Nucleus accumbens (tissue), 56 donors: ENCODE measurements around the gene PRSS27.
"Not testable (repeated sequence)": the region's sequence is repeated elsewhere in the genome, so short reads cannot be mapped to it uniquely, and the experiment has no call there.

Experiments used
- DNase-seq, 56 donors: peaks; one replicate each; lab custom pipeline; 2025; lab: John Stamatoyannopoulos, UW

Gene PRSS27

DNA sequence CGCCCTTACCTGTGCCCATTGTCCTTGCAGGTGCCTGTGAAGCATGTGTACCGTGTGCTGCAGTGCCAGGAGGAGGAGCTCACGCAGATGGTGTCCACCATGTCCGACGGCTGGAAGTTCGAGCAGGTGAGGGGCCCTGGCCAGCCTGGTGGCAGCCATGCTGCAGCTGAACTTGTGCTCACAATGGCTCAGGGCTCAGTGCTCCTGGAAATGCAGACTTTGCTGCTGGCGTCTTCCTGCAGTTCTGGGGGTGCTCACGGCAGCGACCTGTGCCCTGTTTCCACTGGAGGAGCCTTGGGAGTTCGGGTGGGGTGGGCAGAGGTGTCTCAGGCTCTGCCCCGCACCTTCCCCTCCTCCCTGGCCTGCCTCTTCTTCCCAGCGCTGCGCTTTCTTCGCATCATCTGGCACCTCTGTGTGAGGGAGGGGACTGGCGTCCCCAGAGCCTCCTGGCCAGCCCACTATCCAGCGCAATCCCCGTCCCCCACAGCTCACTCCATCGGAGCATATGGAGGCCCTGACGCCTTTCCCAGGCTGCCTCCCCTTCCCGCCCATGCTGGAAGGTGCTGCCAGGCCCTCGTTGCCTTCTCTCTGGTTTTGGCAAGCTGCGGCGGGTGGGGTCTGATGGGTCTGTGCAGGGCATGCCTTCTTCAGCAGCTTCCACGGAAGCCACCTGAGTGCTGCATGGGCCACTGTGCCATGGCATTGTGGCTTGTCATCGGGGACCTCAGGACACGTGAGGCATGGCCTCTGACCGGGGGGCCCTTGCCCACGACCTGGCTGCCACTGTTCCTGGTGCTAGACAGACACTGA lies 20.0 kb downstream of the PRSS27 start:
- DNase-seq, result no peak

DNA sequence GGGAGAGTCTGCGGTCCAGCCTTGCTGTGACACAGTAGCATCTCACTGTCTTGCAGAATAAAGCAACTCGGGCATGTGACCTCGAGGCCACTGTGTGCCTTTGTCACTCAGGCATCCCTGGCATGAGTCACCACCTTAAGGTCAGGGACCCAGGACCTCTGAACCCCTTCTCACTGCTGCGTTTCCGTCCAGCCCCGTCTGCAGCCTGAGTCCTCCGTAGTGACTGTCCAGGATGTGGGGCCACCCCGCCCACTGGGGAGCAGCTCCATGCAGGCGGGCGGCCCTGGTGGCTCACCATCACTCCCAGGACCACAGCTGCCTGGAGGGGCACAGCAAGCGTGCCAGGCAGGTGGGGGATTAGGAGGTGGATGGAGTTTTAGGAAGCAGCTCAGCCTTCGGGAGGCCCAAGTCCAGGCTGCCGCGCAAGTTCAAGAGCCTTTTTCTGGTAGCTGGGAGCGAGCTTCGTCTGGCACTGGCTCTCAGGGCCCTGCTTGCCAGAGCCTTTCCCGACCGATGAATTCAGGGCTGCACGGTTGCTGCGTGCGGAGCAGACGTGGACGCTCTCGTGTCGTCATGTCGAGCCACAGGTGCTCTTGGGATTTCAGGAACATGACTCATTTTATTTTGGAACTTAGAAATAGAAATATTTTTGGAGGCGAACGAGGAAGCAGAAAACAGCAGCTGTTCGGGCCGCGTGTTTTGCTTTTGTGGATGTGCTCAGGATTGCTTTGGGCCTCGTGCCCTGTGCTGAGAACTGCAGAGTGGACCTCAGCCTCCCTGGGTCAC lies 20.9 kb downstream of the PRSS27 start:
- DNase-seq, result no peak

DNA sequence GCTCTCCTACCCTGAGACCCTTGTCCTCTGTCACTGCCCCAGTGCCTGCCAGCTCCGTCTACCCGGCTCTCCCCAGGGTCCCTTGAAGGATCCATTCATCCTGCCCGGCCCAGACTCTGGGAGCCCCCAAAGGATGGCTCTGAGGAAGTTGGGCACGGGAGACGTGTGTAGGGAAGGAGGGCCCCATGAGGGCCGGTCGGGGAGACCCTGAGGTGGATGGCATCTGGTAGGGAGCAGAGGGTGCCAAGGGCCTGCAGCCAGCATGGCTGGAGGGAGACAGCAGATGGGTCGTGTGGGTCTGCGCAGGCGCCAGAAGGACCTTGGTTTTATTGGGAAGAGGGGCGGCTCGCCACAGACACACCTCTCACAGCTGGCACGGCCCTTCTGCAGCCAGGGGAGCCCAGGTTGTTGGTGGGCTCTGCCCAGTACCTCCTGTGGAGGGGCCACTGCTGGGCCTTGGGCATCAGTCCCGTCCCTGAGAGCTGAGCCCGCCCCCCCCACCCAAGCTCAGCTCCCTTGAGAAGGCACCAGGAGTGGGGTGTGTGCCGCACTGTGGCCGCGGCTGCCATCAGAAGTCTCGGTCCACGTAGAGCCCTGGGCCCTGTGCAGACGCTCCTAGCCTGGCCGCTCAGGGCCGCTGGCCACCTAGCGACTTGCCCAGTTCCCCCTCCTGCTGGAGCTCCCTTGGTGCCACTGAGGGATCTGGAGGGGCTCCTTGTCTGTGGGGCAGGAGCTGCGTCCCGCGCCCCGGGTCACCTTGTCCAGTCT lies 21.7 kb downstream of the PRSS27 start:
- DNase-seq, result no peak

DNA sequence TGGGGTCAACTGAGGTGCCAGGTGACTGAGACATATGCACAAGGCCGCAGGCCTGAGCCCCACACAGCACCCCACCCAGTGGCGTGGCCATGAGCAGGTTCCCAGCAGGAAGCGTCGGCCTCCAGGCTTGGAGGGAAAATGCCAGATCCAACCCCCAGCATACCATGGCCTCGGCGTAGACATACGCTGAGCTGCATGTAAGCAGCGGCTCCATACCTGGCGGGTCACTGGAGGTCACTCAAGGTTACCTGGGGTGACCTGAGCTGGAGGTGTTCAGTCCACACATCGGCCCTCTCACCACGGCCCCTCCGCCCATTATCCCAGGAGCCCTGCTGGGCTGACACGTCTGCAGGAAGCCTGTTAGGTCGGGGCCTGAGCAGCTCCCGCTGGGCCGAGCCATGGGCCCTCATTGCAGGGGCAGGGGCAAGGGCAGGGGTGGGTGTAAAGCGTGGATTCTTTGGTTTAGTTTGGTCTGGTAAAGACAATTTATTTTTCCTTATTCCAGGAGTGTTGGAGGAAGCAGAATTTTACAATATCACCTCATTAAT lies 22.5 kb downstream of the PRSS27 start:
- no peak for DNase-seq

DNA sequence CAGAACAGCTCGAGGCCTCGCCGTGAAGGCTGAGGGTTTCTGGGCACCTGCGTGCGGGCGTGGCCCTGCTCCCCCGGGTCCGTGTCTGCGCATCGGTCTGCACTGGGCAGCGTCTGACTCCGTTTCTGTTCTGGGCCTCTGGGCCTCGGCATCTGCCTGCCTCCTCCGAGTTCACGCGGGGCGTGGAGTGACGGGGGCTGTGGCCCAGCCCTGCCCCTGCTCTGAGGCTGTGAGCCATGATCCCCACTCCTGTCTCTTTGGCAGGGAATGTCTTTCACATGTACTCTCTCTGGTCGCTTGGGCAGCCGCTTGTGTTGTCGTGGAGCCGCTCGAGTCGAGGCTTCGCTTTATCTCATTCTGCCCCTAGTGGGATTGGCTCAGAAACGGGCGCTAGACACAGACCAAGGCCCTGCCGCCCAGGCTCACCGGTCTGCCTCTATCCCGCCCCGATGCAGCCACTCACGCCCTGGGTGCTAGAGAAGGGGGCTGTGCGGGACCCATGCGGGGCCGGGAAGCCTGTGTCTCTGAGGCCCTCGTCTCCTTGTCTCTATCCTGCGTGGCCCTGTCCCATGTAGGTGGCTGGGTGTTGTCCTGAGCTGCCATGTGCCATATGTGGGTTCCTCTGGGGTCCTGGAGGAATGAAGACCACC lies 23.3 kb downstream of the PRSS27 start:
- DNase-seq, result not testable (repeated sequence)

DNA sequence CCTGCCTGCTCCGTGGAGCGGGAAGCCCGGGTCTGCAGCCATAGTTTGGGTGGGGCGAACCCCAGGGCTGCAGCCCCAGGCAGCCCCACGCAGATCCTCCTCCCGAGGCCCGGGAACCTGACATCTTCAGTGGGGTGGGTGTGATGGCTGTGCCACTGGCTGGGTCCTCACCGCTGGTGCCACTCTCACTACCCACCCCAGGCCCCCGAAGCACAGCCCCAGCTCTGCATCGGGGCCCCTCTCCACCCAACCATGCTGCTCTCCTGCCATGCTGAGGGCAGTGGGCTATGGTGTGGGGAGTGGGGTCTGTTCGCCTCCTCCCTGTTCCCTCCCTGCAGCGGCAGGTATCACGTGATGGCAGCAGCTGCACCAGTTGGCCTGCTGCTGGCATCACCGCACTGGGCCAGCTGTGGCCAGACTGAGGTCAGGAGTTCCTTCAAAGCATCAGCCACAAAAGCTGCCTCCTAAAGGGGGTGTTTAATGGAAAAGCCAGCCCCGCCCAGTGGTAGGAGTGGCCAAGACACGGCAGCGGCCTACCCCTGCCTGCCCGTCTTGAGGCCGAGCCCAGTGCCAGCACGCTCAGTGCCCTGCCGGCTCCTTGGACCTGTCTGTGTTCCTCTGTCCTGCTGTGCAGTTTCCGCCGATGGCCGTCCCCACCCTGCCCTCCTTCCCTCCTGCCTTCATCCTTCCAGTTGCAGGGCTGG lies 26.9 kb downstream of the PRSS27 start:
- peak in 54 of 56 donors; percentile 8 to 87 (median 67) for DNase-seq

DNA sequence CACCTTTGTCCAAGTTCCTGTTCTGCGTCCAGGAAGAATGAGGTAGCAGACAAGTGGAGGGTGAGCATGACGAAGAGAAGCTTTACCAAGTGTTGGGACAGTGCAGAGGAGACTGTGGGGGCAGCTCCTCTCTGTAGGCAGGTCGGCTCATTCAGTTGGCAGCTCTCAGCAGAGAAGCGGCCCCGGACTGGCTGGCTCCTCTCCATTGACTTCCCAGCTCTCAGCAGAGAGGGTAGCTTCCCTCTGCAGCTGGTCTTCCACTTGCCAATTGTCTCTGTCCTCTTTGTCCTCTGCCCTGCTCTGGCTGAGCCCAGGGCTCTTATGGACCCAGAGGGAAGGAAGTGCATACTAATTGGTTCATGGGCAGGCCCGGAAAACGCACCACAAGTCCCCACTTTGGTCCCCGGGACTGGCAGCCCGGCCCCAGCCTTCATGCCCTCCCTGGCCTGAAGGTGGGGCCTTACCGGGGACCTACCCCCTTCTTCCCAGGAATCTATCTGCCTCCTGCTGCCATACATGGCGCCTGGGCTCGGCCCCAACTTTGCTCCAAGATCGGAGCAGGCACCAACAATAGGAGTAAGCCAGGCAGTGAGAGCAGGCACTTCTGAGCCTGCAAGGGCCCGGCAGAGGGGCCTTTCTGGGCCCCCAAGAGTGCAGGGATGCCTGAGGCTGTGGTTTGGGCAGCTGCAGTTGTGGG lies 27.6 kb downstream of the PRSS27 start:
- DNase-seq, result peak in 55 of 56 donors; percentile 11 to 86 (median 68)

DNA sequence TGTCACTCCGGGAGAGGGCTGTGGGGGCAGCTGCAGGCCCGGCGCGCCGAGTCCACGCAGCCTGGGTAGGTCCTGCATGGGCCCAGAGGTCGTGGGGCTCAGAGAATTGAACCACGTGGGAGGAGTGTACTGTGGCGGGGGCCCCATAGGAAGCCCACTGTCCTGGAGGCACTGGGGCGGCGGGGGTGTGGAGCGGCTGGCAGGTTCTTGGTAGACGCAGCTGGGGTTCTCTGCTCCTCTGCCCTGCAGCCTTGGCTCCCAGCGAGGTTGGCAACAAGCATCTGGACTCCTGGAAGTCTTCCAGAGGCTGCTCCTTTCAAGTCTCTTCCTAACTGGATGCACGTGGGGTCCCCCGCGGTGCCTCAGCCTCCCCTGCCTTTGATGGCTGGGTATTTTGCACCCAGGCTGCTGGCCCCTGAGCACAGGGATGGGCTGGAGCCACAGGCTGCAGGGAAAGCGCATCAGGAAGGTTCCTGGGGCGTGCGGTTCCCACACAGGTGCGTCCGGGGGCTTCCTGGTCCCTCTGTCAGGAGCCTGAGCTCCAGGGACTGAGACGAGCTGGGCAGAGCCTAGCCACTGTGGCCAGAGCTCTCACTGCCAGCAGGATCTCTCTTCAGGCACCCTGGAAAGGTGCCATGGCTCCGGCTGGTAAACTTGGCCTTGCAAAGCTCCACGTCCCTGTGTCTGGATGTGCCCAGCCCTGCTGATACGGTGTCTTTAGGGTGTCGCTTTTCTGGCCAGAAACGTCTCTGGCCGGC lies 28.4 kb downstream of the PRSS27 start:
- DNase-seq, result peak in 29 of 56 donors; percentile 4 to 67 (median 45)

DNA sequence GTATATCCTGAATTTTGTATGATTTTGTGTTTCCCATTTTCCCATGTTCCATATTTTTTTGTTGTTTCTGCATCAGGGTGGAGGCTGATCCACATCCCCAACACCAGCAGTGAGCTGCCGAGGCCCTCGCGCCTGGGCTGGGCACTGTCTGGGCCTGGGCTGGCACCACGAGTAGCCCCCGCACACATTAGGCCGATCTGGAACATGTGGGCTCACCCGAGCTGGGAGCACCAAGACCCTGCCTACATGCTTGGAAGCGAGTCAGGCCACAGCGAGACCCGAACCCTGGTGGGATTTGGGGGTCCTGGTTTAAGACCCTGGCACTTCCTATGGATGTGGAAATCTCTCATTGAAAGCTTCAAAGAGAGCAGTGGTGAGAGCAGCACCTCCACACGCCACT lies 29.2 kb downstream of the PRSS27 start:
- DNase-seq, result no peak

DNA sequence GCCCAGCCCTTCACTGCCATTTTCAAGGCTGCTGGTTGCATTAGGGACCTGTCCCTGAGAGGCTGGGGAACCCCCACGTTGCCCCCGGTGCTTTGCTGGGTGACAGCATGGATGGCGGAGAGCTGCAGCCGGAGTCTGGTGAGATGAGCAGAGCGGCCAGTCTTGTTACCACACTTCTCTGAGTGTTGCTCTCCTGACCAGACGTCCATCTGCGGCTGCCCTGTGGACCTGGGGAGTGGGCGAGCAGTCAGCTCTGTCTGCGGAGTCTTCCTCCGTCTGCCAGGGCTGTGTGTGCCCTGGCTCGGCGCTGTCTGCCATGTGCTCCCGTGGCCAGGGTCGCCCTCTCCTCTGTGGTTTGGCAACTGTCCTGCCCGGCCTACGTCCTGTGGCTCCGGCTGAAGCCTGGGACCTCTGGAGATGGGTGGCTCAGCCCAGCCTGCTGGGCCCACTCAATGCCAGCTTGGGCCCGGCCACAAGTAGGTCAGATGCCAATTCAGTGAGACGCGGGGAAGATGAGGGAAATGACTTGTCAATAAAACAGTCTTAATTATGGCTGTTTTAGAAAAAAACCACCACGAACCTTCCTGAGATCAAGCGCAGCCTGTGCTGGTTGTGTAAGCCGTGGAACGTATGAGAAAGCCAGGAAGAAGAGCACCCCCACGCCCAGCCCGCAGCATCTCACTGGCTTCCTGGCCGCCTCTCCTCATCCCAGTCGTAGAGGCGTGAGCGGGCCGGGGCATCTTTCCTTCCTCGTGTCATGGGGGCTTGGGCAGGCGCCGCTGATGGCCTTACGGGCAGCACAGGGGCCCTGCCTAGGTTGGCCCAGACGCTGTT lies 29.8 kb downstream of the PRSS27 start:
- peak in 2 of 56 donors; percentile 21 to 26 for DNase-seq

DNA sequence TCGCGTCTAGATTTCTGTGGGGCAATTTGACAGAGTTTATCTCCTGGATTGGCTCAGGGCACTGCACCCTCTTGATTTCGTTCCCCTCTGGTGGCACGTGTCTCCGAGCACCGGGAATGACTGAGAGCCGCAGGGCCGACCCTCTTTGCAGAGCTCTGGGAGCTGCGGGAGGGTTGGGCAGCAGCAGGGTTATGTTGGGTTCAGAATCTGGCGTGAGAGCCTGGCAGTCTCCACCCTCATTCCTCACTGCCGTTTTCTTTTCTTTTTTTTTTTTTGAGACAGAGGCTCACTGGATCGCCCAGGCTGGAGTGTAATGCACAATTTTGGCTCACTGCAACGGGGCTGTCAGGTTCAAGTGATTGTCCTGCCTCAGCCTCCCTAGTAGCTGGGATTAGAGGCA lies 30.6 kb downstream of the PRSS27 start:
- DNase-seq, result not testable (repeated sequence)

DNA sequence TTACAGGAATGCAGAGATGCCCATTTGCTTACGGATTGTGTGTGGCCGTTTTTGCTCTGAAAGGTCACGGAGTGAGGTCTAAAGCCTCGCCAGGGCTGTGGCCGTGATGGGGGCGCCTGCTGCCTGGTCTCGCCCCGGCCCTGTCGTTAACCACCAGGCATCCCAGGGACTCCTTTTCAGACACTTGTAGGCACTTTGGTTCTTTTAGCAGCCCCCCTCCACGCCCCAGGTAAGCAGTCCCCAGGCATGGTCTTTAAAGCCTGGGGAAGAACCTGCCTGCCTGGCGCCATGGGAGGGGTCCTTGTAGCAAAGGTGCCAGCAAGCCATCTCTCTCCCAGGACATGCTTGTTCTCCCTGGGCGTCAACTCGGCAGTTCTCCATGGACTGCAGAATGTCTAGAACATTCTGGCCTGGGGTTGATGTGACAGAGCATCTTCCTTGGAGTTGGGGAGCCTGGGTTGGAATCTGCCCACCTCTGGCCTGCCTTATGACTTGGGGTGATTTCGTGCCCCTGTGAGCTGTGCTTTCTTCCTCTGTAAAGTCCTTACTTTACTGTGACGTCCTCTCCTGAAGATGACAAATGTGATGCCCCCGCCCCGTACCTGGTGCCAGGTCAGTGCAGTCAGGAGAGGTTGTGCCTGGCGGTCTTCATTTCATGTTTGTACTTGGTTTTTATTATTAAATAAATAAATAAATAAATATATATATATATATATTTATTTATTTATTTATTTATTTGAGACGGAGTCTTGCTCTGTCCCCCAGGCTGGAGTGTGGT lies 32.3 kb downstream of the PRSS27 start:
- no peak for DNase-seq

DNA sequence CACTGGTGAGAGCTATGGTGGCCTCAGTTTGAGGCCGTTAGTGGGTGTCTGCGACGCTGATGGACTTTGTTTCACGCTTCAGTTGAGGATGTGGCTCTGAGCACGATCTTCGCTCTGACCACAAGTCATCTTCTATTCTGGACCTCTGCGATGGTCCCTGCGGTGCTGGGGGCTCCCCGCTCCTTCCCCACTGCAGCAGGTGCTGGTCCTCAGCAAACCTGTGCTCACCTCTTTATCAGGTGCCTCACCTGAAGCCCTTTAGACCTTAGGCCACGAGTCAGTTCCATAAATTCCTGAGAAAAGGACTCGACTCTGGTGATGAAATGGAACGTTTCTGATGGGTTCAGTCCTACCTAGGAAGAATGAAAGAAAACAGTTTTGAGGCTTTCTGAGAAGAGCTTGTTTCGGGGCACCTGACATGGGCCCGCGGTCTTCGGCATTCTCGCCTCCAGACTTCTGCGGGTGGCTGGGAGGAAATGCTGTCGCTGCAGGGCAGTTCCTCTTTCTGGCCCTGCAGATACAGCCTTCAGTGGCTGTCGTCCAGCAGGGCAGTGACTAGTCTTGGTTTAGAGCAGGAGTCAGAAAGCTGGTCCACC lies 33.0 kb downstream of the PRSS27 start:
- DNase-seq, result peak in 4 of 56 donors; percentile 3 to 45 (median 20)

DNA sequence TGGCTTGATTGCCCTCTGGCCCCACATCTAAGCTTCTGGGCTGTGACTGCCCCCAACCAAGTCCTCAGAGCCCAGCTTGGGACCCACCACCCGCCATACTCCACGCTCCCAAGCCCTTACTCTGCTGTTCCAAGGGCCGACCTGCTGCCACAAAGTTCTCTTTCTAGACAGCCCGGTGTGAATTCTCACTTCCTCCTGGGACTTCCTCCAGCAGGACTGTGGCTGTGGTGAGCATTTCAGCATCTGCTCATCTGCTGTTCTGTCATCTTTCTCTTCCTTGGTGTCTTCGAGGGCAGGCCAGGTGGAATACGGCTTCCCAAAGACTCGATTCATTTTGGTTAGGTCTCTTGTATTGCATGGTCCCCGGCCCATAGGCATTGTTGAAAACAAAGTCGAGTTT lies 33.9 kb downstream of the PRSS27 start:
- DNase-seq, result not testable (repeated sequence)

DNA sequence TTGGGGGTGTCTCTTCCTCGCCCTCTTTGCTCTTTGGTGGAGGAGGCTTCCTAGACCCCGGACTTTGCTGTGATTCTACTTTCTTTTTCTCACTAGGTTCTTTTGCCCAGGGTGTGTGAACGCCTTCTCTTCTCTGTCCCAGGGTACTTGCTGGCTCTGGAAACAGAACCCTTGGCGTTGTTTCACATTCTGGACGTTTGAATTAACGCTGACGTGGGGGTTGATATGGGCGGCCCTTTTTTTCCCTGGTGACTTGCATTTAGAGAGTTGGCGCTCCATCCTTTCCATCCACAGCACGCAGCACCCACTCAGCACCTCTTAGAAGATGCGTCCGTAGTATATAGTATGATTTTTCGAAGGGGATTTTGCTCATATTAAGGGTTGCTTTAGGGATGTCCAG lies 37.0 kb downstream of the PRSS27 start:
- DNase-seq, result not testable (repeated sequence)
